GM20000 (cell line): Measurements from ENCODE around the gene PTPRN2.
"Not testable (repeated sequence)": the region's sequence is repeated elsewhere in the genome, so short reads cannot be mapped to it uniquely, and the experiment has no call there.

Source experiments
- DNase-seq: peaks from one replicate; pipeline ENCODE4 v3.0.0; 2012; ENCODE audit warnings: low spot score
- CTCF ChIP-seq: IDR thresholded peaks from 2 replicates; pipeline ENCODE4 v1.5.1; 2012; ENCODE audit warnings: mild to moderate bottlenecking, control low read depth; ENCODE audit errors: extremely low read depth, missing control alignments

The PTPRN2 gene

GRCh38 chr7:158458096-158458495 is 129.5 kb downstream of the PTPRN2 start:
- TF ChIP-seq CTCF: no peak
- DNase-seq: no peak

DNA sequence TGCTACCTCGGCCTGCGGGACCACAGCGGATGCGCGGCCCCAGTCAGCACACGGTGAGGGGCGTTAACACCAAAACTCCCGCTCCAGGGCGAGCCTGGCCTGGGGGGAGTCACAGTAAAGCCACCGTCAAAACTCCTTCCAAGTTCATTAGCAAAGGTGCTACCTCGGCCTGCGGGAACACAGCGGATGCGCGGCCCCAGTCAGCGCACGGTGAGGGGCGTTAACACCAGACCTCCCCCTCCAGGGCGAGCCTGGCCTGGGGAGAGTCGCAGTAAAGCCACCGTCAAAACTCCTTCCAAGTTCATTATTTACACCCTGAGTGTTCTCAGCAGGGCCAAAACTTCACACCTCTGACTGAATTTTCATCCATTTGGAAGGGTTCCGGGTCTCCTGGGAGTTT is 130.0 kb downstream of the PTPRN2 start:
- not testable (repeated sequence) for DNase-seq

DNA sequence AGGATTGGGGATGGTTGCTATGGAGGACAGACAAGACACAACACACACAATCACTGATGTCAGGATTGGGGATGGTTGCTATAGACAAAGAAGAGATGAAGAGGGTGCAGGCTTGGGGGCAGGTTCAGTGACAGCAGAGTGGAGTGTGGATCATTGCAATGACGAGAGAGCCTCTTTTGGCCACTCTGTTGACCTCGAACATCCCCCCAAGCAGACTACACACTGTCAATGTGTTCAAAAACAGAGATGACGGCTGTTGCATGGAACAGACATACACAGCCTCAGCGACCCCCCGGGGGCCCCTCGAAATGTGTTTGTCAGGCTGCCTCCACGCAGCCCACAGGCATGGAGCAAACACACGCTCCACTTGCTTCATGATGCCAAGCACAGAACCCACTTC is 133.0 kb downstream of the PTPRN2 start:
- no peak for DNase-seq
- TF ChIP-seq CTCF: no peak

DNA sequence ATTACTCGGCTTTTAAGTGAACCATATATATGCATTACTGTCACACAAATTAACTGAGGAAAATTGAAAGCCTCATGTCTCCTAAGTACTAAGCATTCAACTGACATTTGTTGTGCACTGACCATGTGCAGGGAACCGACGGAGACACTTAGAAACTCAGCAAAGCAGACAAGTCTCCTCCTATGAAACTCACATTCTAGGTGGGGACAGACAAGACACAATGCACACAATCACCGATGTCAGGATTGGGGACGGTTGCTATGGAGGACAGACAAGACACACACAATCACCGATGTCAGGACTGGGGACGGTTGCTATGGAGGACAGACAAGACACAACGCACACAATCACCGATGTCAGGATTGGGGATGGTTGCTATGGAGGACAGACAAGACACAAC is 134.0 kb downstream of the PTPRN2 start:
- DNase-seq: no peak
- TF ChIP-seq CTCF: no peak

- TF ChIP-seq CTCF: no peak
- DNase-seq: no peak
Measured at GRCh38 chr7:158452331-158452730, 135.3 kb downstream of the PTPRN2 start.

DNA sequence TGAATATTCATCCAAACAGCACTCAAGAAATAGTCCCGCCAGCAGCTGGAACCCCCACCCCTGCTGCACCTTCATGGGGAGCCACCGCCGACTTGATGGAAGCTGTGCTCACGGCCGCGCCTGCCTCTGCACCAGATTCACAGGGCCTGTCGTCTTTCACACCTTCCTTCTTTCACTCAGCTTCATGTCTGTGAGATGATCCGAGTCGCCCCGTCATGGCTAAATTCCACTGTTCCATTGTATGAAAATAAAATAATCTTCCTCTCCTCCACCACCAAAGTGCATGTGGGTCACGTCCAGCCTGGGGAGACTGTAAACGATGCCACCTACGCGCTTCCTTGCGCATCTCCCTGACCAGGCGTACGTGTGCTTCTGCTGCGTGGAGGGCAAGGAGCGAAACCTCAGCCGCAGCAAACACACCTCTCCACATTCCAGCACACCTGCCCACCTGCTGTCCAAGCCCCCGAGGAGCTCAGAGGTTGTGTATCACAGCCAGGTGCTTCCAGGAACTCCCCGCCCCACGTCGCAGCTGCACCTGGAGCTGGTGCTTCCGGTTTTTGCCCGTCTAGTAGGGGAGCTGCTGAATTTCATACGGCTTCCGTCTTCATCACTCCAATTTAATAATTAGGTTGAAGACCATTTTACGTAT is 137.0 kb downstream of the PTPRN2 start:
- DNase-seq: no peak
- TF ChIP-seq CTCF: no peak

DNA sequence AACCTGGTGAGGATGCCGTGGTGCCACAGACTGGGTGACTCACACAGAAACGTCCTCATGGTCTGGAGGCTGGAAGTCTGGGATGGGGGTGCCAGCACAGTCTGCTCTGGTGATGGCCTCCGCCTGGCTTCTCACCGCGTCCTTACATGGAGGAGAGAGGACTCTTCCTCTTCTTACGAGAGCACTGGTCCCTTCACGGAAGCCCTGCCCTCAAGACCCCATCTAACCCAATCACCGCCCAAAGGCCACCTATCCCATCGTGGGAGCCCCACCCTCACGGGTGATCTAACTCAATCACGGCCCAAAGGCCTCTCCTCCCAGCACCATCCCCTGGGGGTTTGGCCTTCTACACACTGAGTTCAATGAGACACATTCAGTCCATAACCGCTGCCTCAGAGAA is 137.7 kb downstream of the PTPRN2 start:
- TF ChIP-seq CTCF: no peak
- DNase-seq: no peak

DNA sequence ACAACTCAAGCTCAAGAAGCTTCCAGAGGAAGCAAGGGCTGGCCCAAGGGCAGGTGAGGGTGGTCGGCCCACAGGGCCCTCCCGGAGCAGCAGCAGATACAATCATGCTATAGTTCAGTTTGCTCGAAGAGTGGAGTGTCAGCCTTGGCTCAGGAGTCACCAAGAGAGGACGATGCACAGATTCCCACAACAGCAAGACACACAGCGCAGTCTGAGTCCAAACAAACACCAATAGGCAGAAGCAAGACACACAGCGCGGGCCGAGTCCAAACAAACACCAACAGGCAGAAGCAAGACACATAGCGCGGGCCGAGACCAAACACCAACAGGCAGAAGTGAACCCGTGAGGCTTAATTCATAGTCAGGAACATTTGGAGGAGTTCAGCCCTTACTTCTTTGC is 138.4 kb downstream of the PTPRN2 start:
- no peak for TF ChIP-seq CTCF
- no peak for DNase-seq
